22Rv1 (cell line): ENCODE data around the gene FABP7.

Experiments
- CTCF ChIP-seq: fragments of 450-650 bp; IDR thresholded peaks from 2 replicates; pipeline ENCODE4 v1.5.1; 2017; ENCODE audit warnings: mild to moderate bottlenecking
- ZFX ChIP-seq: fragments of 450-650 bp; IDR thresholded peaks from 2 replicates; pipeline ENCODE4 v1.6.1; 2017; ENCODE audit warnings: antibody characterized with exemption, borderline replicate concordance

GRCh38 chr6:122735582-122735981 is 43.9 kb upstream of the FABP7 start:
- TF ChIP-seq CTCF (no peak), ZFX (no peak)
